BJ (cell line): ENCODE data around the gene CYREN. TPM values are rescaled to one million over a fixed set of nuclear protein-coding genes. Genes with fewer than 3 reads are reported as not detected.

Source experiments
- CTCF ChIA-PET: fragments of 350-600 bp; formaldehyde crosslinking; extraction: SDS; loops from one replicate; lab custom pipeline; 2021; ENCODE audit warnings: antibody characterized with exemption, inconsistent platforms; lab: Yijun Ruan, JAX
- POLR2A ChIA-PET: fragments of 300-600 bp; sonication (Branson Sonifier 250); formaldehyde crosslinking; extraction: SDS; loops from one replicate; lab custom pipeline; 2021; ENCODE audit warnings: antibody characterized with exemption; lab: Charles Lee
- DNase-seq: peaks from one replicate; pipeline ENCODE4 v3.0.0-alpha.2; 2011; ENCODE audit warnings: low read depth
- H3K27me3 ChIP-seq: 2 replicates; pipeline ENCODE4 v1.6.0; 2011; ENCODE audit warnings: low read length; ENCODE audit not compliant: control insufficient read depth, insufficient read depth
- H3K36me3 ChIP-seq: 2 replicates; pipeline ENCODE4 v1.5.1; 2011; ENCODE audit warnings: low read length; ENCODE audit not compliant: control insufficient read depth, insufficient read depth
- H3K4me3 ChIP-seq: 2 replicates; pipeline ENCODE4 v1.5.1; 2011; ENCODE audit warnings: low read depth, mild to moderate bottlenecking, control low read depth, low read length
- polyA plus RNA-seq: library from polyadenylated mRNA; depleted of rRNA; stranded (reverse); fragments of >200 nt; gene quantifications from 2 replicates; pipeline ENCODE4 v1.2.3, GENCODE V29; 2011
- TF ChIP-seq, protein P1 (sequence below): IDR thresholded peaks from 2 replicates; pipeline ENCODE4 v1.5.1; 2011; ENCODE audit warnings: low read depth, mild to moderate bottlenecking, control low read depth, inconsistent platforms, low read length, moderate library complexity; ENCODE audit not compliant: insufficient read depth

CYREN gene
- polyA plus RNA-seq, 1 experiment: 39.4 TPM

DNA sequence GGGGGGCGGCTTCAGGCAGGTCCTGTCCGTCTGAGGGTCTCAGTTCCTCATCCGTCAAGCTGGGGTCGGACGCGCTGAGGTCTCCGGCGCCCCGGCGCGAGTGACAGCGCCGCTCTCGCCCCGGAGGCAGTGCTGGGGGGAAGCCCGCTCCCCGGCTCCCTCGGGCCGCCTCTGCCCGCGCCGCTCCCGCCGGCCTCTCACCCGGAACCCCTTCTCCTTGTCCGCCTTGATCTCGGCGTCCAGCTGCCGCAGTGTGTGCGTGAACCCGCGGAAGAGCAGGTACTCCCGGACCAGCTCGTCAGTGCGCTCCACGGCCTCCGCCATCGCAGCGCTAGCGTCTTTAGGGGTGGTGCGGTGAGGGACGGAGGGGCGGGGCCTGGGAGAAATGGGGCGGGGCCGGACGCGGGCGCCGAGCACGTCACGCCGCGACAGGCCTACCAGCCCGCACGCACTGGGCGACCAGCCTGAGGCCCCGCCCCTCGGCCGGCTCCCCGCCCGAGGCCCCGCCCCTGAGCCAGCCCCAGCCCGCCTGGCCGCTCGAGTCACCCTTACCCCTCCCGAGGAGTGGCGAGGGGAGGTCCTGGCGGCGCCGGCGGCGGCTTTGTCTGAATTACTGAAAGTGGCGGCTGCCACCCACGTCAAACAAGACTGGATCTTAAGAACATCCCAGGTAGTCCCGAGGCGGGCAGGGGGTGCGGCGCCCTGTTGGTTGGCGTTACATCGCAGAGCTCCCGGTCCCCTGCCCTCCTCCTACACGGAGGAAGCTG is 40.9 kb upstream of the CYREN start, which contains the start of gene WDR91:
Gene WDR91, minus strand, starts transcription at position 348 of the 767 bp plus-strand sequence. Its CDS starts 24 bp downstream, at position 324.
- ChIA-PET CTCF (interaction anchor here (0.9 to 2.5 kb wide), 5 partner anchors 12 to 779 kb away, joined by 3 to 12 read pairs (median 3); partner anchors contain the start of gene CYREN), POLR2A (interaction anchor here (0.6 kb wide), 2 partner anchors 9 to 474 kb away, joined by 3 read pairs; no protein-coding TSS in a partner anchor)
- peak within 1 kb of the TSS; percentile 74 for H3K4me3 ChIP-seq
- DNase-seq: peak; percentile 56
- TF ChIP-seq, protein P1, sequence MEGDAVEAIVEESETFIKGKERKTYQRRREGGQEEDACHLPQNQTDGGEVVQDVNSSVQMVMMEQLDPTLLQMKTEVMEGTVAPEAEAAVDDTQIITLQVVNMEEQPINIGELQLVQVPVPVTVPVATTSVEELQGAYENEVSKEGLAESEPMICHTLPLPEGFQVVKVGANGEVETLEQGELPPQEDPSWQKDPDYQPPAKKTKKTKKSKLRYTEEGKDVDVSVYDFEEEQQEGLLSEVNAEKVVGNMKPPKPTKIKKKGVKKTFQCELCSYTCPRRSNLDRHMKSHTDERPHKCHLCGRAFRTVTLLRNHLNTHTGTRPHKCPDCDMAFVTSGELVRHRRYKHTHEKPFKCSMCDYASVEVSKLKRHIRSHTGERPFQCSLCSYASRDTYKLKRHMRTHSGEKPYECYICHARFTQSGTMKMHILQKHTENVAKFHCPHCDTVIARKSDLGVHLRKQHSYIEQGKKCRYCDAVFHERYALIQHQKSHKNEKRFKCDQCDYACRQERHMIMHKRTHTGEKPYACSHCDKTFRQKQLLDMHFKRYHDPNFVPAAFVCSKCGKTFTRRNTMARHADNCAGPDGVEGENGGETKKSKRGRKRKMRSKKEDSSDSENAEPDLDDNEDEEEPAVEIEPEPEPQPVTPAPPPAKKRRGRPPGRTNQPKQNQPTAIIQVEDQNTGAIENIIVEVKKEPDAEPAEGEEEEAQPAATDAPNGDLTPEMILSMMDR: peak; percentile 12; the same call in 1 of the 2 replicates
- H3K36me3 ChIP-seq: peaks cover 2% of the 10 kb centered on the region; the same call in 1 of the 2 replicates
- H3K27me3 ChIP-seq: no peaks in the 10 kb centered on the region

DNA sequence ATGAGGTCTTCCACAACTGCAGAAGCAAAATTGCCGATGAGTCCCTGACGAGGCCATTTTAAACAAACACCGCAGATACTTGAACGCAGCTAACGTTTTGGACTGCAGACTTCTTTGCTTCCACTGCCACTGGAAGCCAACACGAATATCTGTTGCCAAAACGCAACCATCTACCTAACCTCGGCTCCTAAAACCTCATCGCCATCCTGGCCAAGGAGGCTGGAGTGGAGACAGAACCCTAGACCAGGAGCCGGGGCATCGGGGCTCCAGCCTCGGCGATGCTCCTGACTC is 40.3 kb upstream of the CYREN start:
- TF ChIP-seq, protein P1: no peak
- DNase-seq: no peak
- ChIA-PET CTCF (interaction anchor here (0.9 to 2.5 kb wide), 4 partner anchors 13 to 521 kb away, joined by 3 to 12 read pairs (median 3); partner anchors contain the start of gene CYREN), POLR2A (interaction anchor here (0.6 kb wide), 2 partner anchors 8 to 254 kb away, joined by 3 to 9 read pairs; no protein-coding TSS in a partner anchor)
- Histone ChIP-seq H3K36me3 (peaks cover 4% of the 10 kb centered on the region; the same call in 1 of the 2 replicates), H3K27me3 (no peaks in the 10 kb centered on the region), H3K4me3 (peak overlapping the region; percentile 74)

DNA sequence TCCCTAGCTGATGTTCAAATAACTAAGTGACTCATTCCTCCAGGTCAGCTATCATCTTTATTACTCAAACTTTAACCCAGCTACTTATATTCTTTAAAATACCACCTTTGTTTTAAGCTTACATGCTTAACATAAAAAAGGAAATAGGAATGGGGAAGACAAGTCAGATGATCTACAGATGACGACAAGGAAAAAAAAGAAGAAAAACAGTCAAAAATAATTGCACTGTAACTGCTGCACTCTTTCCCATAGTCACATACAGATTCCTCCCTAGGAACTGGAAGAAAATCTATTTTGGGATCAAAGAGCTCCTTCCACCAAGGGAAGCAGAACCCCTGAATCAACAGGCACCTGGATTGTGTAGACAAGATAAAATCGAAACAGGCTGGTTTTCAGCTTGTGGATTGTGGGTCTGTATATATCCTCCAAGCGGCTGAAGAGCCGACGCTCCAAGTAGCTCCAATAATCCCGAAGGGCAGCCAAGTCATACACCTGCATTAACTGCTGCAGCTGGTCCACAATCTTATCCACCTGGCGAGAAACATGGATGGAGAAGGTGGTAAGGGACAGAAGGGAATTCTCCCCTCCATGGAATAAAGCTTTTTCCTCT is 38.8 kb upstream of the CYREN start:
- DNase-seq: no peak
- CTCF ChIA-PET: interaction anchor here (2.5 kb wide), 1 partner anchor 39 kb away, joined by 12 read pairs; the partner anchor contains the start of gene CYREN
- Histone ChIP-seq H3K36me3 (peaks cover 4% of the 10 kb centered on the region), H3K4me3 (no peak overlapping the region), H3K27me3 (no peaks in the 10 kb centered on the region)
- TF ChIP-seq, protein P1: no peak
- POLR2A ChIA-PET: no interaction called here

DNA sequence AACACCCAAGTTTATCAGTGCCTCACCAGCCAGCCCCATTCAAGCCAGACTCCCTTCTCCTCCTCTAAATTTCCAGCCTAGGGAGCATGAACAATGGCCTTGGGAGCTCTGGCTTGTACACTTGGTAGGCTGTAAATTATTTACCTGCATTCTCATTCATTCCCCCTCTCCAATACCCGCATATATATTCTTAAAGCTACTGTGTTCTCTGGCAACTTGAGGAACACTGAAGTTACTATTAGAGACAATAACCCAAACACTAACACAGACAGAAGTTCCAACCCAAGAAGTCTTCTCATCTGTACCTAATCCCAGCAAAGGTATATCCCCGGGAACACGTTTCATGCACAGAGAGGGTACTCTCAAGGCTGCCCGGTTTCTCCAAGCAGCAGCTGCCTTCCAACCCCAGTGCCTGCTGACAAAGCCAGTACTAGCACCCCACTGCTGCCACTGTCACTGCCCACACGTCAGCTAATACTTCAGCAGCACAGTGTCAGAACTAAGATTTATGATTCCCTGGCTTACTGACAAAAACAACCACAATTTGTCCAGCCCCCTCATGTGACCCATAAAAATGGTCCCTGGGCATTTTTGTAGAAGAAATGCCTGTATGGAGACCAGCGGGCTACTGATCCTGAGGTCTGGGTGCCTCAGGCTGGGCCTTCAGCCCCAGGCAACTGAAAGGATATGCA is 37.7 kb upstream of the CYREN start:
- no peak for DNase-seq
- POLR2A ChIA-PET: no interaction called here
- no peaks in the 10 kb centered on the region for H3K27me3 ChIP-seq
- H3K4me3 ChIP-seq: no peak overlapping the region
- peaks cover 4% of the 10 kb centered on the region for H3K36me3 ChIP-seq
- CTCF ChIA-PET: interaction anchor here (1.1 to 2.5 kb wide), 2 partner anchors 38 to 66 kb away, joined by 3 to 12 read pairs; partner anchors contain the start of gene CYREN
- TF ChIP-seq, protein P1: no peak
